HEK293 (cell line): ENCODE data around the gene PRTN3.

Experiments used
- CTCF ChIA-PET: fragments of 350-600 bp; formaldehyde crosslinking; extraction: SDS; loops from one replicate; lab custom pipeline; 2021; ENCODE audit warnings: antibody characterized with exemption; lab: Yijun Ruan, JAX
- POLR2A ChIA-PET: fragments of 300-600 bp; formaldehyde crosslinking; extraction: SDS; loops from one replicate; lab custom pipeline; 2020; ENCODE audit warnings: antibody characterized with exemption, inconsistent platforms; lab: Yijun Ruan, JAX
- H3K27ac ChIP-seq: fragments of 200-500 bp; sonication (Bioruptor generic); 2 replicates; pipeline ENCODE4 v1.5.1; 2014; ENCODE audit warnings: low read depth, low read length, control low read depth, inconsistent platforms; ENCODE audit errors: extremely low read depth
- H3K36me3 ChIP-seq, 2 experiments: fragments of 200-500 bp in 1 of 2; sonication (Bioruptor generic) in 1 of 2; 1 replicate in 1 of 2; 2 replicates in 1 of 2; pipeline ENCODE4 v1.5.1; 2014 to 2017; ENCODE audit warnings: inconsistent platforms in 2 of 2, low read length in 2 of 2; ENCODE audit not compliant: control insufficient read depth in 2 of 2, insufficient read depth in 1 of 2
- H3K4me1 ChIP-seq: fragments of 200-500 bp; sonication (Bioruptor generic); 2 replicates; pipeline ENCODE4 v1.5.1; 2014; ENCODE audit warnings: mild to moderate bottlenecking, low read length, inconsistent platforms; ENCODE audit not compliant: control insufficient read depth, insufficient read depth
- H3K4me3 ChIP-seq: 2 replicates; pipeline ENCODE4 v1.5.1; 2011; ENCODE audit warnings: low read depth, mild to moderate bottlenecking, control low read depth, low read length, moderate library complexity
- H3K9me3 ChIP-seq: fragments of 200-500 bp; sonication (Bioruptor generic); 2 replicates; pipeline ENCODE4 v1.5.1; 2014; ENCODE audit warnings: low read depth, low read length, inconsistent platforms; ENCODE audit not compliant: control insufficient read depth, insufficient read depth
- GLIS1 ChIP-seq: fragments of 450-650 bp; formaldehyde crosslinking; IDR thresholded peaks from 2 replicates; pipeline ENCODE4 v1.5.1; 2016; ENCODE audit warnings: missing biosample characterization, missing genetic modification characterization
- ZFP41 ChIP-seq: fragments of 450-650 bp; formaldehyde crosslinking; IDR thresholded peaks from 2 replicates; pipeline ENCODE4 v1.5.1; 2016; ENCODE audit warnings: missing biosample characterization, missing genetic modification characterization, borderline replicate concordance
- ZIC2 ChIP-seq: fragments of 450-650 bp; formaldehyde crosslinking; IDR thresholded peaks from 2 replicates; pipeline ENCODE4 v1.5.1; 2016; ENCODE audit warnings: missing biosample characterization, missing genetic modification characterization
- ZNF114 ChIP-seq: fragments of 450-650 bp; formaldehyde crosslinking; IDR thresholded peaks from 2 replicates; pipeline ENCODE4 v1.5.0; 2017; ENCODE audit warnings: missing biosample characterization, missing genetic modification characterization
- ZNF146 ChIP-seq: fragments of 450-650 bp; formaldehyde crosslinking; IDR thresholded peaks from 2 replicates; pipeline ENCODE4 v1.5.1; 2016; ENCODE audit warnings: missing biosample characterization, missing genetic modification characterization
- ZNF266 ChIP-seq: fragments of 450-650 bp; formaldehyde crosslinking; IDR thresholded peaks from 2 replicates; pipeline ENCODE4 v1.5.1; 2016; ENCODE audit warnings: missing biosample characterization, missing genetic modification characterization, low read depth
- ZNF426 ChIP-seq: fragments of 450-650 bp; formaldehyde crosslinking; IDR thresholded peaks from 2 replicates; pipeline ENCODE4 v1.5.1; 2017; ENCODE audit warnings: missing biosample characterization, missing genetic modification characterization, mild to moderate bottlenecking, inconsistent platforms, moderate library complexity
- ZNF521 ChIP-seq: fragments of 450-650 bp; formaldehyde crosslinking; IDR thresholded peaks from 2 replicates; pipeline ENCODE4 v1.5.1; 2017; ENCODE audit warnings: missing biosample characterization, mild to moderate bottlenecking, missing genetic modification characterization
- ZNF560 ChIP-seq: fragments of 450-650 bp; formaldehyde crosslinking; IDR thresholded peaks from 2 replicates; pipeline ENCODE4 v1.5.1; 2017; ENCODE audit warnings: missing biosample characterization, missing genetic modification characterization, borderline replicate concordance
- ZNF600 ChIP-seq: fragments of 450-650 bp; formaldehyde crosslinking; IDR thresholded peaks from 2 replicates; pipeline ENCODE4 v1.5.1; 2016; ENCODE audit warnings: missing biosample characterization, missing genetic modification characterization
- ZNF623 ChIP-seq: fragments of 450-650 bp; formaldehyde crosslinking; IDR thresholded peaks from 2 replicates; pipeline ENCODE4 v1.5.1; 2016; ENCODE audit warnings: missing biosample characterization, missing genetic modification characterization
- TF ChIP-seq, protein P1 (sequence below): fragments of 450-650 bp; formaldehyde crosslinking; IDR thresholded peaks from 2 replicates; pipeline ENCODE4 v1.5.1; 2017; ENCODE audit warnings: missing biosample characterization, missing genetic modification characterization
- TF ChIP-seq, protein P2 (sequence below): fragments of 450-650 bp; formaldehyde crosslinking; conservative IDR thresholded peaks from 2 replicates; pipeline ENCODE4 v1.5.1; 2016; ENCODE audit warnings: low read depth, missing biosample characterization, missing genetic modification characterization

Gene PRTN3

DNA sequence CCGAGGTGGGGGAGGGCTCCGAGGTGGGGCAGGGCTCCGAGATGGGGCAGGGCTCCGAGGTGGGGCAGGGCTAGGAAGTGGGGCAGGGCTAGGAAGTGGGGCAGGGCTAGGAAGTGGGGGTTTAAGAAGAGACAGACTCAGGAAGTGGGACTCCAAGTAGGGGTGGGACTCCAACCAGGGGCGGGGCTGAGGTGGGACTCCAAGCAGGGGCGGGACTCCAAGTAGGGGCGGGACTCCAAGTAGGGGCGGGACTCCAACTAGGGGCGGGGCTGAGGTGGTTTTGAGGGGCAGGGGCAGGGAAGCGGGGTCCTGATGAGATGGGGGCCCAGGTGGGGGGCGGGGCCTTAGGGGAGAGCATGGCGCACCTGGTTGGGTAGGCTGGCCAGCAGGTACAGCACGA, 32.3 kb downstream of the PRTN3 start (continued):
- TF ChIP-seq, protein P1, sequence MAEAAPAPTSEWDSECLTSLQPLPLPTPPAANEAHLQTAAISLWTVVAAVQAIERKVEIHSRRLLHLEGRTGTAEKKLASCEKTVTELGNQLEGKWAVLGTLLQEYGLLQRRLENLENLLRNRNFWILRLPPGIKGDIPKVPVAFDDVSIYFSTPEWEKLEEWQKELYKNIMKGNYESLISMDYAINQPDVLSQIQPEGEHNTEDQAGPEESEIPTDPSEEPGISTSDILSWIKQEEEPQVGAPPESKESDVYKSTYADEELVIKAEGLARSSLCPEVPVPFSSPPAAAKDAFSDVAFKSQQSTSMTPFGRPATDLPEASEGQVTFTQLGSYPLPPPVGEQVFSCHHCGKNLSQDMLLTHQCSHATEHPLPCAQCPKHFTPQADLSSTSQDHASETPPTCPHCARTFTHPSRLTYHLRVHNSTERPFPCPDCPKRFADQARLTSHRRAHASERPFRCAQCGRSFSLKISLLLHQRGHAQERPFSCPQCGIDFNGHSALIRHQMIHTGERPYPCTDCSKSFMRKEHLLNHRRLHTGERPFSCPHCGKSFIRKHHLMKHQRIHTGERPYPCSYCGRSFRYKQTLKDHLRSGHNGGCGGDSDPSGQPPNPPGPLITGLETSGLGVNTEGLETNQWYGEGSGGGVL (tag by site-specific recombination): no peak
- TF ChIP-seq ZNF426 (tag by site-specific recombination): no peak

DNA sequence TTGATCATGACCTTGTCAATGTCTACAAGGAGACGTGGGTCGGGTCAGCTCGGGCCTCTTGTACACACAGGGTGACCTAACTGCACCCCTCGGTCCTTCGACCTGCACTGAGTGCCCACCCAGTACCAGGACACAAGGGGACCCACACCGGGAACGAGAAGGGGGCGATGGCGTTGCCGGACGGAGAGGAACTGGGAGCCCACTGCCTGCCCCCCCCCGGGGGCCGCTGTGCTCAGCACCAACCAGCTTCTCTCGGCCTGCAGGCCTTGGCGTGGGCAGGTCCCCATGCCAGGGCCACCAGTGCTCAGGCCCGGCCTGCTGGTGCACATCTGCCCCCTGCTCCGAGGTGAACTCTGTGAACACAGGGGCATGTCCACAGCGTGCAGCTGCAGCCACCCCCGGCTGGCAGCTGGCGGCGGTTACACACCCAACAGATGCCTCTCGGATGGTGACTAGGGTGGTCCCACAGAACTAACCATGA, 32.8 kb downstream of the PRTN3 start:
- no peaks in the 10 kb centered on the region; the same call in 1 of the 2 replicates for H3K4me1 ChIP-seq
- no peak overlapping the region for H3K4me3 ChIP-seq
- H3K27ac ChIP-seq: no peak overlapping the region
- H3K9me3 ChIP-seq: no peaks in the 10 kb centered on the region
- CTCF ChIA-PET: interaction anchor here (0.7 kb wide), 1 partner anchor 237 kb away, joined by 3 read pairs; no protein-coding TSS in a partner anchor
- peaks cover 7 to 56% of the 10 kb centered on the region in 2 experiments; a peak in 2 of 3 replicates for H3K36me3 ChIP-seq
- POLR2A ChIA-PET: no interaction called here
- TF ChIP-seq ZFP41 (tag by site-specific recombination): no peak
- no peak for TF ChIP-seq ZNF521 (tag by site-specific recombination)
- TF ChIP-seq, protein P2, sequence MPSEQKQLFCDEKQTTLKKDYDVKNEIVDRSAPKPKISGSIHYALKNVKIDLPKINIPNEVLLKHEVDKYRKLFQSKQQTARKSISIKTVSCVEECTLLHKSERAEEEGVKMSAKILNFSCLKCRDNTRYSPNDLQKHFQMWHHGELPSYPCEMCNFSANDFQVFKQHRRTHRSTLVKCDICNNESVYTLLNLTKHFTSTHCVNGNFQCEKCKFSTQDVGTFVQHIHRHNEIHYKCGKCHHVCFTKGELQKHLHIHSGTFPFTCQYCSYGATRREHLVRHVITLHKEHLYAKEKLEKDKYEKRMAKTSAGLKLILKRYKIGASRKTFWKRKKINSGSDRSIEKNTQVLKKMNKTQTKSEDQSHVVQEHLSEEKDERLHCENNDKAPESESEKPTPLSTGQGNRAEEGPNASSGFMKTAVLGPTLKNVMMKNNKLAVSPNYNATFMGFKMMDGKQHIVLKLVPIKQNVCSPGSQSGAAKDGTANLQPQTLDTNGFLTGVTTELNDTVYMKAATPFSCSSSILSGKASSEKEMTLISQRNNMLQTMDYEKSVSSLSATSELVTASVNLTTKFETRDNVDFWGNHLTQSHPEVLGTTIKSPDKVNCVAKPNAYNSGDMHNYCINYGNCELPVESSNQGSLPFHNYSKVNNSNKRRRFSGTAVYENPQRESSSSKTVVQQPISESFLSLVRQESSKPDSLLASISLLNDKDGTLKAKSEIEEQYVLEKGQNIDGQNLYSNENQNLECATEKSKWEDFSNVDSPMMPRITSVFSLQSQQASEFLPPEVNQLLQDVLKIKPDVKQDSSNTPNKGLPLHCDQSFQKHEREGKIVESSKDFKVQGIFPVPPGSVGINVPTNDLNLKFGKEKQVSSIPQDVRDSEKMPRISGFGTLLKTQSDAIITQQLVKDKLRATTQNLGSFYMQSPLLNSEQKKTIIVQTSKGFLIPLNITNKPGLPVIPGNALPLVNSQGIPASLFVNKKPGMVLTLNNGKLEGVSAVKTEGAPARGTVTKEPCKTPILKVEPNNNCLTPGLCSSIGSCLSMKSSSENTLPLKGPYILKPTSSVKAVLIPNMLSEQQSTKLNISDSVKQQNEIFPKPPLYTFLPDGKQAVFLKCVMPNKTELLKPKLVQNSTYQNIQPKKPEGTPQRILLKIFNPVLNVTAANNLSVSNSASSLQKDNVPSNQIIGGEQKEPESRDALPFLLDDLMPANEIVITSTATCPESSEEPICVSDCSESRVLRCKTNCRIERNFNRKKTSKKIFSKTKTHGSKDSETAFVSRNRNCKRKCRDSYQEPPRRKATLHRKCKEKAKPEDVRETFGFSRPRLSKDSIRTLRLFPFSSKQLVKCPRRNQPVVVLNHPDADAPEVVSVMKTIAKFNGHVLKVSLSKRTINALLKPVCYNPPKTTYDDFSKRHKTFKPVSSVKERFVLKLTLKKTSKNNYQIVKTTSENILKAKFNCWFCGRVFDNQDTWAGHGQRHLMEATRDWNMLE (tag by site-specific recombination): no peak
- 0 out of 2 replicates have a peak, but pooled peaks have one; percentile 18 for TF ChIP-seq ZNF600 (tag by site-specific recombination)

DNA sequence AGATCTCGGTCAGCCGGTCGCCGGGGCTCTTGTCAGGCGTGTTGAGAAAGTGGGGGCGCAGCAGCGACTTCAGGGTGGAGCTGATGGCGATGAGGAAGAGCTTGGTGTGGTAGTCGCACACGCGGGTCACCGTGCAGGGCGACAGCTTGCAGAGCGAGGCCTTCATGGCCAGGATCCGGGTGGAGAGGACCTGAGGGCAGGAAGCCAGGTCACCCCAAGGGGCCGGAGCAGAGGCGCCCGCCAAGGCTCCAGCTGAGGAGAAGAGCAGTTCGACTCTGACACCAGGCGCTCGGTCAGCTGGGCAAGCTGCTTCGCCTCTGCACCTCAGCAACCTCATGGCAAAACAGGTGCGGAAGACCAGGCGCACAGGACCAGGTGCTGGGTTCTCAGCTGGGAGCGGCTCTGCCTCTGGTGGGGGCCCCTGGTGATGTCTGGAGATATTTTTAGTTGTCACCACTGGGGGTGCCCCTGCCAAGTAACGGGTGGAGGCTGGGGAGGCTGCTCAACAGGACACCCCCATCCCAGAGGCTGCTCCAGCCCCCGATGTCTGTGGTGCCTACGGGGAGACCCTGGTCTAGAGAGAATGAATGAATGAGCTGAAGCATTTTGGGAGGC, 34.6 kb downstream of the PRTN3 start:
- no peak overlapping the region for H3K27ac ChIP-seq
- POLR2A ChIA-PET: no interaction called here
- H3K4me1 ChIP-seq: no peaks in the 10 kb centered on the region
- TF ChIP-seq ZNF521 (tag by site-specific recombination): no peak
- peak; percentile 28; the same call in 1 of the 2 replicates for TF ChIP-seq GLIS1 (tag by site-specific recombination)
- no peak for TF ChIP-seq ZNF560 (tag by site-specific recombination)
- no peak for TF ChIP-seq ZNF623 (tag by site-specific recombination)
- TF ChIP-seq ZNF146 (tag by site-specific recombination): no peak
- no peak for TF ChIP-seq ZNF266 (tag by site-specific recombination)
- 0 out of 2 replicates have a peak, but pooled peaks have one; percentile 8 for TF ChIP-seq ZIC2 (tag by site-specific recombination)
- no peak for TF ChIP-seq ZNF114 (tag by site-specific recombination)
- H3K9me3 ChIP-seq: no peaks in the 10 kb centered on the region
- peaks cover 3 to 49% of the 10 kb centered on the region in 2 experiments; a peak in 2 of 3 replicates for H3K36me3 ChIP-seq
- no peak overlapping the region for H3K4me3 ChIP-seq
- CTCF ChIA-PET: interaction anchor here (0.5 to 0.7 kb wide), 2 partner anchors 88 to 139 kb away, joined by 3 read pairs; no protein-coding TSS in a partner anchor
